ENCODE results near the gene GH1. TPM values are rescaled to one million over a fixed set of nuclear protein-coding genes. Genes with fewer than 3 reads are reported as not detected.
"Not testable (repeated sequence)": the region's sequence is repeated elsewhere in the genome, so short reads cannot be mapped to it uniquely, and the experiment has no call there.

The GH1 gene
- polyA plus RNA-seq, 1 donor from 2014 or later, result 2.0 TPM

DNA sequence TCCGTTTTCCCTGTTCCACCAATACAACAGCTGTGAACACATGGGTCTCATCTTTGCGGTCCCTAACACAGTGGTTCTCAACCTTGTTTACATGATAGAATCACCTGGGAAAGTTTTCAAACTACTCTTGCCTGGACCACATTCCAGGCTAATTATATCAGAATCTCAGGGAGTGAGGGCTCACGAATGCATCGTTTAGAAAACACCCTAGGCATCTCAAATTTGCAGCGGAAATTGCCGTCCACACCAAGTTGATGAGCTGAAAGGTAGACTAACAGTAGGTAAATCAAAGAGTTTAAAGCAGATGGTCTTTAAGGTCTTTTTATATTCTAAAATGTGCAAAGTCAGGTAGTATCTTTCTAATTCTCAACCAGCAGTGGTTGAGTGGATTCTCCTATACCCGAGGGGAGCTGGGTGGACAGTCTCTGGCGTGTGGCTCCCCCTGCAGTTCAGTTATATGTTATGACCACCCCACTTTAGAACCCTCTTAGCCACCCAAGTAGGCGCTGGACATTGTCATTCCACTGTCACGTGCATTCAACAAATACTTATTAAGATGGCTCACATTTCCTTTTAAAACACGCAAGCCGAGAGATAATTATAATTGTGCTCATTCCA is 11.4 kb downstream of the GH1 start:
- H3K27ac Mint-ChIP-seq, H3K27me3 Mint-ChIP-seq, H3K36me3 Mint-ChIP-seq: not testable (repeated sequence)

DNA sequence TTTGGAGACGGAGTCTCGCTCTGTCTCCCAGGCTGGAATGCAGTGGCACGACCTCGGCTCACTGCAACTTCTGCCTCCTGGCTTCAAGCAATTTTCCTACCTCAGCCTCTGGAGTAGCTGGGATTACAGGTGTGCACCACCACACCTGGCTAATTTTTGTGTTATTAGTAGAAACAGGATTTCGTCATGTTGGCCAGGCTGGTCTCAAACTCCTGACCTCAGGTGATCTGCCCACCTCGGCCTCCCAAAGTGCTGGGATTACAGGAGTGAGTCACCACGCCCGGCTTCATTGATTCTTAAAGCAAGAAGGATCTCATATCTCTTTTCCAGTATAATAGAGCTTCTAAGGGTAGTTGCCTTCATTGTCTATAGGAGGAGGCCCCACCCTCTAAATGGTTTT is 13.8 kb downstream of the GH1 start:
- not testable (repeated sequence) for H3K36me3 Mint-ChIP-seq, H3K4me1 Mint-ChIP-seq, H3K4me3 Mint-ChIP-seq, H3K27me3 Mint-ChIP-seq, H3K9me3 Mint-ChIP-seq, H3K27ac Mint-ChIP-seq

More for the DNA sequence above, 11.4 kb downstream of the GH1 start:
- H3K4me1 Mint-ChIP-seq, H3K9me3 Mint-ChIP-seq, H3K4me3 Mint-ChIP-seq: not testable (repeated sequence)

DNA sequence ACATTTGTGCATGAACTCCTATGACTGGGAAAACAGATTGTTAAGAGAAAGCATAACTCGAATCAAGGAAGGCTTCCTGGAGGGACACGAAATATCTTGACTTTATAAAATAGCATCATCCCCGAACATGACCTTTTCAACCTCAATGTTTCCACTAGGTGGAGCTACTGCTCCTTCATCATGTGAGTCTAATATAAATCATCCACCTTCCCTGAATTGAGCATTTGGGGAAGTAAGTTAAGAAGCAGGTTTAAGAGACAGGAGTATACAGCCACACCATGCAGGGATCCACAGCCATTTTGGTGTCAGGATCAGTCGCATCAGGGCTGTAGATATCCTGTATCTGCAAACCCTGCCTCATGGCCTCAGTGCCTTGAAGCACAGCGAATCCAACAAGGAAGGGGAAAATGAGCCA is 14.8 kb downstream of the GH1 start:
- H3K4me3 Mint-ChIP-seq, result not testable (repeated sequence)
- H3K27ac Mint-ChIP-seq, result peak overlapping the region in 1 of 3 donors; percentile 78

DNA sequence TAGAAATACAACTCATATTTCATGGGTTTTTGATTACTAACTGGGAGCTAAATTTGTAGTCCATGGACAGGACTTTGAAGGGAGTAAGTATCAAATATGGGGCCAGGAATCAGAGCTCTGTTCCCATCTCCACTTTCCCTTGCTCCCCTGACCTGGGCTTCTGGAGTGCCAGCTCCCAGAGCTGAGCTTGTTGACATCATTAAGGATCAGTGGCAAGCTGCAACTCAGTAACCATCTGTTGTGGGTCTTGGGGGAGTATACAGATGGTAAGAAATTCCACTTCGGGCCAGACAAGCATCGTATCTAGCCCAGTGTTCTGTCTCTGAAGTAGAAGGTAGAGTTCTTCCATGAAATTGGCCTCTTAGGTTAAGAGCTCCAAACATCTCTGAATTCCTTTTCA is 16.7 kb downstream of the GH1 start:
- not testable (repeated sequence) for H3K4me3 Mint-ChIP-seq, H3K9me3 Mint-ChIP-seq, H3K4me1 Mint-ChIP-seq, H3K36me3 Mint-ChIP-seq, H3K27me3 Mint-ChIP-seq
- H3K27ac Mint-ChIP-seq, result peak overlapping the region in 1 of 3 donors; percentile 22

More for the DNA sequence above, 14.8 kb downstream of the GH1 start:
- not testable (repeated sequence) for H3K4me1 Mint-ChIP-seq, H3K9me3 Mint-ChIP-seq, H3K36me3 Mint-ChIP-seq, H3K27me3 Mint-ChIP-seq

DNA sequence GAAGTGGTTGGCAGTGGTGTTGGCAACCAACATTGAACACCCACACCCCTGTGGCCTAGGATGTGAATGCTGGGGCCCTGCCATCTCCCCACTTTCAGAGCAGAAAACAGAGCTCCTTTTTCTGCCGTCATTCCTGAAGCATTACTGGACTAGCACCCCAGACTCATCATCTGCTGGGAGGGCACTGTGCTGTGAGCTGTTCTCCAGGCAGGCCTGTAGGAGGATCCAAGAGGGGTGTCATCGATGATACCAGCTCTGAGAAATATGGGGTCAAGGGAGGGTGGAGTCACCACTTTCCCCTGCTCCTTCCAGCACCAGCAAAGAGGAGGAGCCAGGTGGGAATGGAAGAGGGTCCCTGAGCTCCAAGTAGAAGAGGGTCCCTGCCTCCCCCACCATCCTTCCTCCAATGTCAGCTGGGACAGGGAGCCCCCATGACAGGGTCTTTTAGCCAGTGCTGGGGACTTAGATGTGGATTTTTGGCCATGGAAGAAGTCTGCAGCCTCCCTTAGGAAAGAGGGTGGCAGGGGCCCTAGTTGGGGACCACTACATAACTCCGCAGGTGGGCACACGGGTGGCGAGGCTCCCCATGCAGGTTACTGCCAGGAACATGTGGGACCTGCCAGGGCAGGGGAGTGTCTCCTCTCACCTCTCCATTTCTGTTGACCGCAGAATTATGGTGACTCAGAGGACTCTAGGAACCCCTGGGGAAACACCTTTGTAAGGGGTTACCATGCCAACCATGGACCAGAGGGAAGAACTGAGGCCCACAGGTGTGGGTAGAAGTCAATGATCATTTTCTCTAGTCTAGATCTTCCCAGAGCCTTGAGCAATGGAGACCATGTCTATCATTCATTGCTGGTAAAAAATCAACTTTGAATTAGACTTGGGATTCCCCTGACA is 19.5 kb downstream of the GH1 start:
- H3K4me3 Mint-ChIP-seq, H3K27me3 Mint-ChIP-seq, H3K36me3 Mint-ChIP-seq, H3K27ac Mint-ChIP-seq, H3K4me1 Mint-ChIP-seq, H3K9me3 Mint-ChIP-seq: not testable (repeated sequence)

DNA sequence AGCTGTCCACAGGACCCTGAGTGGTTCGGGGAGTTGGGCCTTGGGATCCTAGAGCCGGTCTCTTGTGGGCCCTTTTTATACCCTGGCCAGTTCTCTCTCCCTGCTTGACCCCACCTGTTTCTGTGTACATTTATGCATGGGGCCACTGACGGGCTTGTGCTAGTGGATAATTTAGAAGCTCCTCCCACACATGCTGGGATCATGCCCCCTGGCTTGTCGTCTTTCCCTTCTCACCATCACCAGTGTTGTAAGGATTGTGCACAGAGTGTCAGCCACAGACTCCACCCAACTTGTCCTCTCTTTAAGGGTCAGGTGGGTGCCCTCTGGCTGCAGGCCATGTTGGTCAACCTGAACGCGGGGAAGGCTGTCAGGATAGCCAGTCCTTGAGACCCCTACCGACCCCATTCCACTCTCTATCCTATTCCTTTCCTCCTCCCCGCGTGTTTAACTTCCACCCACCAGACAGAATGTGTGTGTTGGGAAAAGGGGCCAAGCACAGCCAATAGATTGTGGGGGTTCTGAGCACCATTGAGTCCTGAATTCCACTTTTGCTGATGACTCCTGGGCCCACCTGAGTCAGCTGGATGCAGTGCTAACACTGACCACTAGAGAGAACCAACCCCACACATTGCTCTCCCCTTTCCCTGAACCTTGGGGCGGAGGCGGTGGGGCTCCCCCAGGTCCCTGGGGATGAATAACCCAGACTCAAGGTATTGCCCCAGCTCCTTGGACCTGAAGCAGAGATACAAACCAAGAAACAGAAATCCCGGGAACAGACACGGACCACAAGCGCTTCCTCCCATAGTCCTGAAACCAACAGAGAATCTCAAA is 21.9 kb downstream of the GH1 start, which contains the start of gene CSH1:
TSS of gene CSH1 (minus strand) at position 51 of the 831 bp plus-strand sequence. CDS start 63 bp downstream, outside the sequence.
- H3K4me3 Mint-ChIP-seq, H3K36me3 Mint-ChIP-seq, H3K4me1 Mint-ChIP-seq, H3K9me3 Mint-ChIP-seq, H3K27ac Mint-ChIP-seq, H3K27me3 Mint-ChIP-seq: not testable (repeated sequence)

DNA sequence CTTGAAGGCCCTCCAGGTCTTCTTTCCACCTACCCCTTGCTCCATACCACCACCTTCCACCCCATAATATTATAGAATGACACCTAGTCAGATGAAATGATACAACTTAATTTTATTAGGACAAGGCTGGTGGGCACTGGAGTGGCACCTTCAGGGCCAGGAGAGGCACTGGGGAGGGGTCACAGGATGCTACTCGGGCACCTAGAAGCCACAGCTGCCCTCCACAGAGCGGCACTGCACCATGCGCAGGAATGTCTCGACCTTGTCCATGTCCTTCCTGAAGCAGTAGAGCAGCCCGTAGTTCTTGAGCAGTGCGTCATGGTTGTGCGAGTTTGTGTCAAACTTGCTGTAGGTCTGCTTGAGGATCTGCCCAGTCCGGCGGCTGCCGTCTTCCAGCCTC is 23.8 kb downstream of the GH1 start:
- not testable (repeated sequence) for H3K27me3 Mint-ChIP-seq, H3K27ac Mint-ChIP-seq, H3K36me3 Mint-ChIP-seq, H3K4me3 Mint-ChIP-seq, H3K9me3 Mint-ChIP-seq, H3K4me1 Mint-ChIP-seq

DNA sequence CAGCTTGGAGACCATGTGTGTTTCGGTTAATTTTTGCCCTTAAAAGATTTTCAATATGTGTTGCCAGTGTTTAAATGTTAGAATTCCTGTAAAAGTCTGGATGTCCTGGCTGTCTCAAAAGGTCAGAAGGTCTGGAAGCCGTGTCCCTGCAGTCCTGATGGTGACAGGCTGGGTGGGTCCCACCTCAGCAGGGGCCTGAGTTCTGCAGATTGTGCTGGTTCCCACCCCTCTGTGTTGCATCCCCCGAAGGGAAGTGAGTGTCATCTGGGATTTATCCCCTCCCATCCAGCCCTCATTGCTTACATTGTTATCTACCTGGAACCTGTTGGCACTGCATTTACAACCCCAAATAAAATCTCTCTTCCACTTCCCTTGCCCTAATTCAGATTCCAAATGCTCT is 24.6 kb downstream of the GH1 start:
- H3K36me3 Mint-ChIP-seq, H3K9me3 Mint-ChIP-seq, H3K27me3 Mint-ChIP-seq: not testable (repeated sequence)

DNA sequence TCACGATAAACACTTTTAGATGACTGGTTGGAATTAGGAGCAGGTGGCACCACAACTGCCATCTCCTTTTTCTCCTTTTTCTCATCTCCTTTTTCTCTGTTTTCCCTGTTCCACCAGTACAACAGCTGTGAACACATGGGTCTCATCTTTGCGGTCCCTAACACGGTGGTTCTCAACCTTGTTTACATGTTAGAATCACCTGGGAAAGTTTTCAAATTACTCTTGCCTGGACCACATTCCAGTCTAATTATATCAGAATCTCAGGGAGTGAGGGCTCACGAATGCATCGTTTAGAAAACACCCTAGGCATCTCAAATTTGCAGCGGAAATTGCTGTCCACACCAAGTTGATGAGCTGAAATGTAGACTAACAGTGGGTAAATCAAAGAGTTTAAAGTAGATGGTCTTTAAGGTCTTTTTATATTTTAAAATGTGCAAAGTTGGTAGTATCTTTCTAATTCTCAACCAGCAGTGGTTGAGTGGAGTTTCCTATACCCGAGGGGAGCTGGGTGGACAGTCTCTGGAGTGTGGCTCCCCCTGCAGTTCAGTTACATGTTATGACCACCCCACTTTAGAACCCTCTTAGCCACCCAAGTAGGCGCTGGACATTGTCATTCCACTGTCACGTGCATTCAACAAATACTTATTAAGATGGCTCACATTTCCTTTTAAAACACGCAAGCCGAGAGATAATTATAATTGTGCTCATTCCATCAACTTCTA is 26.2 kb downstream of the GH1 start:
- not testable (repeated sequence) for H3K27me3 Mint-ChIP-seq, H3K36me3 Mint-ChIP-seq, H3K4me1 Mint-ChIP-seq, H3K27ac Mint-ChIP-seq, H3K4me3 Mint-ChIP-seq, H3K9me3 Mint-ChIP-seq

More for the DNA sequence above, 24.6 kb downstream of the GH1 start:
- H3K27ac Mint-ChIP-seq, H3K4me3 Mint-ChIP-seq, H3K4me1 Mint-ChIP-seq: not testable (repeated sequence)

DNA sequence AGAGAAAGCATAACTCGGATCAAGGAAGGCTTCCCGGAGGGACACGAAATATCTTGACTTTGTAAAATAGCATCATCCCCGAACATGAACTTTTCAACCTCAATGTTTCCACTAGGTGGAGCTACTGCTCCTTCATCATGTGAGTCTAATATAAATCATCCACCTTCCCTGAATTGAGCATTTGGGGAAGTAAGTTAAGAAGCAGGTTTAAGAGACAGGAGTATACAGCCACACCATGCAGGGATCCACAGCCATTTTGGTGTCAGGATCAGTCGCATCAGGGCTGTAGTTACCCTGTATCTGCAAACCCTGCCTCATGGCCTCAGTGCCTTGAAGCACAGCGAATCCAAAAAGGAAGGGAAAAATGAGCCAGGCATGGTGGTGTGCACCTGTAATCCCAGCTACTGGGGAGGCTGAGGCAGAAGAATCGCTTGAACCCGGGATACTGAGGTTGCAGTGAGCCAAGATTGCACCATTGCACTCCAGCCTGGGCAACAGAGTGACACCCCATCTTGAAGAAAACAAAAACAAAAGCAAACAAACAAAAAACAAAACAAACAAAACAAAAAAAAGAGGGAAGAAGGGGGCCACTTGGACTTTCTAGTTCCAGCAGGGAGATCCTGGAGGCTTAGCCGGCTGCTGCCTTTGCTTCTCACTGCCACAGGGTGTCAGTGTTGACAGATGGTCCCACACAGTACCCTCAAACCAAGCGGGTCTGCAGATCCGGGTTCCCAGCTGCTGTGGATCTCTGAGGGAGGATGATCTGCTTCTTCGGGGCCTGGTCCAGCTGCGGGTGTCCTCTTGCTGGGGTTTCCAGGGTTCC is 29.4 kb downstream of the GH1 start:
- H3K4me1 Mint-ChIP-seq, H3K4me3 Mint-ChIP-seq, H3K9me3 Mint-ChIP-seq, H3K27ac Mint-ChIP-seq, H3K27me3 Mint-ChIP-seq, H3K36me3 Mint-ChIP-seq: not testable (repeated sequence)

DNA sequence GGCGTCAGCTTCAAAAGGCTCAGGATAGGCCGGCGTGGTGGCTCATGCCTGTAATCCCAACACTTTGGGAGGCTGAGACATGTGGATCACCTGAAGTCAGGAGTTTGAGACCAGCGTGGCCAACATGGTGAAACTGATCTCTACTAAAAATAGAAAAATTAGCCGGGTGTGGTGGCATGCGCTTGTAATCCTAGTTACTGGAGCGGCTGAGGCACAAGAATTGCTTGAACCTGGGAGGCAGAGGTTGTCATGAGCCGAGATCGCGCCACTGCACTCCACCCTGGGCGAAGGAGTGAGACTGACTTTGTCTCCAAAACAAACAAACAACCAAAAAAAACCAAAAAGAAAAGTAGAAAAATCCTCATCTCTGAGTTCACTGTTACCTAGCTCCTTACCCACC is 33.5 kb downstream of the GH1 start:
- not testable (repeated sequence) for H3K36me3 Mint-ChIP-seq, H3K27ac Mint-ChIP-seq, H3K4me1 Mint-ChIP-seq, H3K27me3 Mint-ChIP-seq, H3K9me3 Mint-ChIP-seq, H3K4me3 Mint-ChIP-seq

DNA sequence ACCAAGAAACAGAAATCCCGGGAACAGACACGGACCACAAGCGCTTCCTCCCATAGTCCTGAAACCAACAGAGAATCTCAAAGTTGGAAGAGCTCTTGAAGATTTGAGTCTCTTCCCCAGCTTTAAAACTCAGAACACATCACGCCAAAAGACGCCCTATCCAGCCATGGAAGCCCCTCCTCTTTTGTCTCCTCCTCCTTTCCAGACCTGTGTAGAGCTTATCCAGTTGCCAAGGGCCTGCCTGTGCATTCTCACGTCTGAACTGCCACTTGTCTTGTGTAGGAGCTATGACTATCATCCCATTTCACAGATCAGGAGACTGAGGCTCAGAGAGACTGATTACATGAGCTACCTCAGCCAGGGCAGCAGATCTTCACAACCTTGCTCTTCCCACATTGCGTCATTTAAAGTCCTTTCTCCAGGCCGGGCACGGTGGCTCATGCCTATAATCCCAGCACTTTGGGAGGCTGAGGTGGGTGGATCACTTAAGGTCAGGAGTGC is 36.0 kb downstream of the GH1 start:
- H3K27me3 Mint-ChIP-seq, H3K4me3 Mint-ChIP-seq, H3K9me3 Mint-ChIP-seq, H3K36me3 Mint-ChIP-seq: not testable (repeated sequence)
- H3K4me1 Mint-ChIP-seq, result peaks cover 10 to 12% (median 10%) of the 10 kb centered on the region in 3 donors
- H3K27ac Mint-ChIP-seq, result peak overlapping the region in 1 of 3 donors; percentile 53

DNA sequence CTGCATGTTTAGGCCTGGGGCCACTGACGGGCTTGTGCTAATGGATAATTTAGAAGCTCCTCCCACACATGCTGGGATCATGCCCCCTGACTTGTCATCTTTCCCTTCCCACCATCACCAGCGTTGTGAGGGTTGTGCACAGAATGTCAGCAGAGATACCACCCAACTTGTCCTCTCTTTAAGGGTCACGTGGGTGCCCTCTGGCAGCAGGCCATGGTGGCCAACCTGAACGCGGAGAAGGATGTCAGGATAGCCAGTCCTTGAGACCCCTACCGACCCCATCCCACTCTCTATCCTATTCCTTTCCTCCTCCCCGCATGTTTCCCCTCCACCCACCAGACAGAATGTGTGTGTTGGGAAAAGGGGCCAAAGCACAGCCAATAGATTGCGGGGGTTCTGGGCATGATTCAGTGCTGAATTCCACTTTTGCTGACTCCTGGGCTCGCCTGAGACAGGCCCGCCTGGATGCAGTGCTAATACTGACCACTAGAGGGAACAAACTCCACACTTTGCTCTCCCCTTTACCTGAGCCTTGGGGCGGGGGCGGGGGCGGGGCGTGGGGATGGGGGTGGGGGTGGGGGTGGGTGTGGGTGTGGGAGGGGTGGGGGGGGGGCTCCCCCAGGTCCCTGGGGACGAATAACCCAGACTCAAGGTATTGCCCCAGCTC is 36.6 kb downstream of the GH1 start, which contains the start of gene GH2:
TSS of gene GH2 (minus strand) at position 10 of the 667 bp plus-strand sequence. CDS start 143 bp downstream, outside the sequence.
- H3K4me1 Mint-ChIP-seq, result peaks cover 10 to 12% (median 10%) of the 10 kb centered on the region in 3 donors
- H3K27me3 Mint-ChIP-seq, result no peaks in the 10 kb centered on the region
- no peak within 1 kb of the TSS for H3K4me3 Mint-ChIP-seq
- no peaks in the 10 kb centered on the region for H3K9me3 Mint-ChIP-seq
- H3K27ac Mint-ChIP-seq, result peak within 1 kb of the TSS in 1 of 3 donors; percentile 53
- no peaks in the 10 kb centered on the region for H3K36me3 Mint-ChIP-seq

DNA sequence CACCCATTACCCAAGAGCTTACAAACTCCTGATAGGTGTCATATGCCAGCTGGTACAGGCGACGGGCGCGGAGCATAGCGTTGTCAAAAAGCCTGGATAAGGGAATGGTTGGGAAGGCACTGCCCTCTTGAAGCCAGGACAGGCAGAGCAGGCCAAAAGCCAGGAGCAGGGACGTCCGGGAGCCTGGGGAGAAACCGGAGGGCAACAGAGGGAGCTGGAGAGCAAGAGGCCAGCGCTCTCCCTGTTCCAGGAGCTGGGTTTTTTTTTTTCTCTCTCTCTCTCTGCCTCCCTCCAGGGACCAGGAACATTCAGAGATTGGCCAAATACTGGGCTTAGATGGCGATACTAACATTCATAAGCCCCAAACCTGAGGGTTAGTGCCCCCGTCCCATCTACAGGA is 37.3 kb downstream of the GH1 start:
- not testable (repeated sequence) for H3K27ac Mint-ChIP-seq, H3K9me3 Mint-ChIP-seq, H3K27me3 Mint-ChIP-seq, H3K4me3 Mint-ChIP-seq, H3K36me3 Mint-ChIP-seq
- H3K4me1 Mint-ChIP-seq, result peaks cover 10 to 12% (median 10%) of the 10 kb centered on the region in 3 donors

Measured in IgD-negative memory B cell (primary cell).